Measurements from ENCODE around the gene CDK3.

CDK3 gene

DNA sequence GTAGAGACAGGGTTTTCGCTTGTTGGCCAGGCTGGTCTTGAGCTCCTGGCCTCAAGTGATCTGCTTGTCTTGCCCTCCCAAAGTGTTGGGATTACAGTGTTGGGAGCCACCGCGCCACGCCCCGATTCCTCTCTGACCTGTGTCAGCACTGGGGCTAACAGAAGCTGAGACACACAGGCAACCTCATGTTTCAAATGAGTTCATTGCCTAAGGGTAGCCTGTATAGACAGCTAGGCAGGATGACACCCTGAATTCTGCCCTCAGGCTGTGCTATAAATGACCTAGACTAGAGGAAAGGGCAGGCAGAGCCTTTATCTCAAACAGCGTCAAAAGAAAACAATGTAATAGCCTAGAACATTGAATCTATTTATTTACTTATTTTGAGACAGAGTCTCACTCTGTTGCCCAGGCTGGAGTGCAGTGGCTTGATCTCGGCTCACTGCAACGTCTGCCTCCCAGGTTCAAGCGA is 2.3 kb upstream of the CDK3 start:
- DNase-seq = no peak
- Histone ChIP-seq H3K36me3 (peaks cover 0 to 59% (median 10%) of the 10 kb centered on the region in 3 donors), H3K4me3 (no peak overlapping the region), H3K4me1 (peaks cover 0 to 8% (median 0%) of the 10 kb centered on the region in 4 donors), H3K27me3 (no peaks in the 10 kb centered on the region), H3K27ac (no peak overlapping the region), H3K9me3 (no peaks in the 10 kb centered on the region)
- intact Hi-C loops (cut with DNase I; ENCODE audit: low total_unique reads) = no loop called here
- TF ChIP-seq, protein P1, sequence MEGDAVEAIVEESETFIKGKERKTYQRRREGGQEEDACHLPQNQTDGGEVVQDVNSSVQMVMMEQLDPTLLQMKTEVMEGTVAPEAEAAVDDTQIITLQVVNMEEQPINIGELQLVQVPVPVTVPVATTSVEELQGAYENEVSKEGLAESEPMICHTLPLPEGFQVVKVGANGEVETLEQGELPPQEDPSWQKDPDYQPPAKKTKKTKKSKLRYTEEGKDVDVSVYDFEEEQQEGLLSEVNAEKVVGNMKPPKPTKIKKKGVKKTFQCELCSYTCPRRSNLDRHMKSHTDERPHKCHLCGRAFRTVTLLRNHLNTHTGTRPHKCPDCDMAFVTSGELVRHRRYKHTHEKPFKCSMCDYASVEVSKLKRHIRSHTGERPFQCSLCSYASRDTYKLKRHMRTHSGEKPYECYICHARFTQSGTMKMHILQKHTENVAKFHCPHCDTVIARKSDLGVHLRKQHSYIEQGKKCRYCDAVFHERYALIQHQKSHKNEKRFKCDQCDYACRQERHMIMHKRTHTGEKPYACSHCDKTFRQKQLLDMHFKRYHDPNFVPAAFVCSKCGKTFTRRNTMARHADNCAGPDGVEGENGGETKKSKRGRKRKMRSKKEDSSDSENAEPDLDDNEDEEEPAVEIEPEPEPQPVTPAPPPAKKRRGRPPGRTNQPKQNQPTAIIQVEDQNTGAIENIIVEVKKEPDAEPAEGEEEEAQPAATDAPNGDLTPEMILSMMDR (IDR thresholded peaks at IDR 0.05) = no peak

DNA sequence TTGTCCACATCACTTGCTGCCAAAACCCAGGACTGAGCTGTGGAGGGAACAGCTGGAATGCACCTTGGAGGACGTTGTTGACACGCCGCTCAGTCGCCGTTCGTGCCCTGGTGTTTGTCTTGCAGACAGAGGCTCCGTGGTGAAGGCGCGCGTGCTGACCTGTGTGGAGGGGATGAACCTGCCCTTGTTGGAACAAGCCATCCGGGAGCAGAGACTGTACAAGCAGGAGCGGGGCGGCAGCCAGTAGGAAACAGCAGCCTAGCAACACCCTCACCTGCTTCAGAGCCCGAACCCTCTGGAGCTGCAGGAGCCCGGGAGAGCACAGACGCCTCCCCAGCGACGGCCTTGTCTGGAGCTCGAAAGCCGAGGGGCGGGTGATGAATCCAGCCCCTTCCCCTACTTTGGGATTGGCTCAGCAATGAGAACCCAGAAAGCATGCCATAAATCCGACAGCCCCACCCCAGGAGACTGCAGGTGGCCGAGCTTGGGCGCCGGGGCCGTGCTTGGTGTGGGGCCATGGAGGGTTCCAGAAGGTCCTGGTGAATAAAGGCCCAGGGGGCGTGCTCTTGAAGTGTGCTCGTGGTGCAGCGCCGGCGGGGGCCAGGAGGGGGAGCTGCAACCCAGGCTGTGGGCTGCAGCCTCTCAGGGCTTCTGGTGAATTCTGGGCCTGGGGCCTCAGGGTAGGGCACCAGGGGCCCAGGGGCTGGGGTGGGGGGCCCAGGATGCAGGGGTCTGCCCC is 470 bp upstream of the CDK3 start:
- Histone ChIP-seq H3K36me3 (peaks cover 0 to 54% (median 4%) of the 10 kb centered on the region in 3 donors), H3K27ac (no peak overlapping the region), H3K9me3 (no peaks in the 10 kb centered on the region), H3K27me3 (no peaks in the 10 kb centered on the region), H3K4me1 (peaks cover 0 to 8% (median 0%) of the 10 kb centered on the region in 4 donors), H3K4me3 (no peak overlapping the region)
- TF ChIP-seq, protein P1 (IDR thresholded peaks at IDR 0.05) = peak; percentile 22 to 47
- intact Hi-C loops (cut with DNase I; ENCODE audit: low total_unique reads) = no loop called here
- DNase-seq = no peak

DNA sequence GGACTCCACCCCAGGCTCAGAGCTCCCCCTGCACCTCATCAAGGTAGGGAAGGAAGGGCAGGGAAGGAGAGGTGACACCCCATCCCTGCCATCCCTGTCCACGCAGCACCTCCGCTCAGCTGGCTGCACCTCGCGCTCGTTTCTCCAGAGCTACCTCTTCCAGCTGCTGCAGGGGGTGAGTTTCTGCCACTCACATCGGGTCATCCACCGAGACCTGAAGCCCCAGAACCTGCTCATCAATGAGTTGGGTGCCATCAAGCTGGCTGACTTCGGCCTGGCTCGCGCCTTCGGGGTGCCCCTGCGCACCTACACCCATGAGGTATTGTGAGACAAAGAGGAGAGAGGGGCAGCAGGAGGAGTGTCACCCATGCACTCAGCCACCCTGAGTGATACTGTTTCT is 1.4 kb downstream of the CDK3 start:
- no peaks in the 10 kb centered on the region for H3K9me3 ChIP-seq
- H3K4me3 ChIP-seq = no peak overlapping the region
- H3K4me1 ChIP-seq = peaks cover 0 to 4% (median 0%) of the 10 kb centered on the region in 4 donors
- no peak overlapping the region for H3K27ac ChIP-seq
- DNase-seq = no peak
- TF ChIP-seq, protein P1 (IDR thresholded peaks at IDR 0.05) = no peak
- no peaks in the 10 kb centered on the region for H3K27me3 ChIP-seq
- intact Hi-C loops (cut with DNase I; ENCODE audit: low total_unique reads) = no loop called here
- peaks cover 0 to 50% (median 4%) of the 10 kb centered on the region in 3 donors for H3K36me3 ChIP-seq

DNA sequence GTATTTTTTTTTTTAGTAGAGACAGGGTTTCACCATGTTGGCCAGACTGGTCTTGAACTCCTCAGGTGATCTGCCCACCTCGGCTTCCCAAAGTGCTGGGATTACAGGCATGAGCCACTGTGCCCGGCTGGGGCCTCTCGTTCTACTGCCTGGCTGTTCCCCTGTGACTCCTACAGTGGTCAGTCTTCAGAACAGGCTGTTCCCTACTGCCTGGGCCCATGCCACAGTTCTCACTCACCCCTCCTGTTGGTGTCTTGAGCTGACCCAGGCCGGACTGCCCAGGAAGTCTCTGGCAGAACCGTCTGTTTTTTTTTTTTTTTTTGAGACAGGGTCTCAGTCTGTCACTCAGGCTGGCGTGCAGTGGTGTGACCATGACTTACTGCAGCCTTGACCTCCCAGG is 3.3 kb downstream of the CDK3 start:
- no peak for DNase-seq
- intact Hi-C loops (cut with DNase I; ENCODE audit: low total_unique reads) = no loop called here
- Histone ChIP-seq H3K36me3 (peaks cover 0 to 50% (median 4%) of the 10 kb centered on the region in 3 donors), H3K27ac (no peak overlapping the region), H3K4me1 (peaks cover 0 to 3% (median 0%) of the 10 kb centered on the region in 4 donors), H3K9me3 (no peaks in the 10 kb centered on the region), H3K4me3 (no peak overlapping the region), H3K27me3 (no peaks in the 10 kb centered on the region)
- TF ChIP-seq, protein P1 (IDR thresholded peaks at IDR 0.05) = no peak

DNA sequence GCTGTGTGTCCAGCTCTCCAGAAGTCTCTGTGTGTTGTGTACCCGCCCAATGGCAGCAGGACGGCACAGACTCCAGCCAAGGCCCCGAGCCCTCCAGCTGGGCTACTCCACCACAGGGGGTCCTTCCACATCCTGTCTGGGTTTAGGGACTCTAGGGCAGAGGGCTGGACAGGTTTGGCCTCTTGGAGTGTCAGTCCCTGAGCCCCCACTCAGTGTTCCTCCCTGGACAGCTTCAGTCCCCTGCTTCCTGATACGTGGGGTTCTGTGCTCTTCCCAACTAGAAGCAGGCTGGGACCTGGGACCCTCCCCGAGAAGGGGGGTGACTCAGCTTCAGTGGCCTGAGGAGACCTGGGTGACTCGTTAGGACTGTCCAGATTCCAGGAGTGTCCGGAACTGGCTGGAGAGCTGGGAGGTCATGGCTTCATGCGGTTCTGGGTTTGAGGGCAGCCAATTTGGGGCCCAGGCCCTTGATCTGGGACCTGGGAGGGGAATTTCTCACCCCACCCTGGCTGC is 4.2 kb downstream of the CDK3 start:
- Histone ChIP-seq H3K9me3 (no peaks in the 10 kb centered on the region), H3K27me3 (no peaks in the 10 kb centered on the region), H3K4me3 (no peak overlapping the region), H3K36me3 (peaks cover 0 to 51% (median 4%) of the 10 kb centered on the region in 3 donors), H3K4me1 (peaks cover 0 to 3% (median 0%) of the 10 kb centered on the region in 4 donors), H3K27ac (no peak overlapping the region)
- intact Hi-C loops (cut with DNase I; ENCODE audit: low total_unique reads) = no loop called here
- no peak for DNase-seq
- TF ChIP-seq, protein P1 (IDR thresholded peaks at IDR 0.05) = no peak
